ENCODE measurements around the gene C1QL4.

The C1QL4 gene

GRCh38 chr12:49359671-49360070 is 22.7 kb upstream of the C1QL4 start:
- H3K4me3 ChIP-seq (ENCODE audit: low read length): no peak overlapping the region
- no peak for TF ChIP-seq CTCF (conservative IDR thresholded peaks at IDR 0.05; ENCODE audit: low read length)
- DNase-seq (ENCODE audit: low read depth): no peak

- peak; percentile 83 for TF ChIP-seq CTCF (conservative IDR thresholded peaks at IDR 0.05; ENCODE audit: low read length)
These were observed 21.6 kb upstream of the C1QL4 start for GRCh38 chr12:49358483-49359141.

GRCh38 chr12:49357103-49357678 is 20.2 kb upstream of the C1QL4 start:
- TF ChIP-seq CTCF (conservative IDR thresholded peaks at IDR 0.05; ENCODE audit: low read length): peak; percentile 60
- DNase-seq (ENCODE audit: low read depth): peak; percentile 76
- H3K4me3 ChIP-seq (ENCODE audit: low read length): no peak overlapping the region

More at GRCh38 chr12:49358483-49359141, 21.6 kb upstream of the C1QL4 start:
- DNase-seq (ENCODE audit: low read depth): peak; percentile 51
- H3K4me3 ChIP-seq (ENCODE audit: low read length): no peak overlapping the region

GRCh38 chr12:49355913-49356312 is 18.9 kb upstream of the C1QL4 start:
- TF ChIP-seq CTCF (conservative IDR thresholded peaks at IDR 0.05; ENCODE audit: low read length): no peak
- no peak for DNase-seq (ENCODE audit: low read depth)
- H3K4me3 ChIP-seq (ENCODE audit: low read length): no peak overlapping the region

GRCh38 chr12:49352351-49352750 is 15.4 kb upstream of the C1QL4 start:
- no peak for DNase-seq (ENCODE audit: low read depth)
- no peak for TF ChIP-seq CTCF (conservative IDR thresholded peaks at IDR 0.05; ENCODE audit: low read length)
- no peak overlapping the region for H3K4me3 ChIP-seq (ENCODE audit: low read length)

GRCh38 chr12:49349266-49349665 is 12.3 kb upstream of the C1QL4 start:
- no peak for DNase-seq (ENCODE audit: low read depth)
- H3K4me3 ChIP-seq (ENCODE audit: low read length): no peak overlapping the region
- TF ChIP-seq CTCF (conservative IDR thresholded peaks at IDR 0.05; ENCODE audit: low read length): no peak

- TF ChIP-seq CTCF (conservative IDR thresholded peaks at IDR 0.05; ENCODE audit: low read length): no peak
- no peak for DNase-seq (ENCODE audit: low read depth)
- H3K4me3 ChIP-seq (ENCODE audit: low read length): no peak overlapping the region
These were observed 11.8 kb upstream of the C1QL4 start for GRCh38 chr12:49348781-49349180.

Measured in AG10803 (cell line).